GM12875 (cell line): ENCODE data around the gene EGLN2.

Experiments used
- H3K4me3 ChIP-seq: one replicate; pipeline ENCODE4 v1.5.1; 2011; ENCODE audit warnings: low read depth, low read length, control low read depth
- TF ChIP-seq, protein P1 (sequence below): IDR thresholded peaks from 2 replicates; pipeline ENCODE4 v1.5.1; 2011; ENCODE audit warnings: low read depth, mild to moderate bottlenecking, control low read depth, inconsistent platforms, low read length, moderate library complexity, borderline replicate concordance; ENCODE audit not compliant: insufficient read depth

The EGLN2 gene

GRCh38 chr19:40804783-40805242 lies 5.8 kb downstream of the EGLN2 start:
- H3K4me3 ChIP-seq: no peak overlapping the region
- TF ChIP-seq, protein P1, sequence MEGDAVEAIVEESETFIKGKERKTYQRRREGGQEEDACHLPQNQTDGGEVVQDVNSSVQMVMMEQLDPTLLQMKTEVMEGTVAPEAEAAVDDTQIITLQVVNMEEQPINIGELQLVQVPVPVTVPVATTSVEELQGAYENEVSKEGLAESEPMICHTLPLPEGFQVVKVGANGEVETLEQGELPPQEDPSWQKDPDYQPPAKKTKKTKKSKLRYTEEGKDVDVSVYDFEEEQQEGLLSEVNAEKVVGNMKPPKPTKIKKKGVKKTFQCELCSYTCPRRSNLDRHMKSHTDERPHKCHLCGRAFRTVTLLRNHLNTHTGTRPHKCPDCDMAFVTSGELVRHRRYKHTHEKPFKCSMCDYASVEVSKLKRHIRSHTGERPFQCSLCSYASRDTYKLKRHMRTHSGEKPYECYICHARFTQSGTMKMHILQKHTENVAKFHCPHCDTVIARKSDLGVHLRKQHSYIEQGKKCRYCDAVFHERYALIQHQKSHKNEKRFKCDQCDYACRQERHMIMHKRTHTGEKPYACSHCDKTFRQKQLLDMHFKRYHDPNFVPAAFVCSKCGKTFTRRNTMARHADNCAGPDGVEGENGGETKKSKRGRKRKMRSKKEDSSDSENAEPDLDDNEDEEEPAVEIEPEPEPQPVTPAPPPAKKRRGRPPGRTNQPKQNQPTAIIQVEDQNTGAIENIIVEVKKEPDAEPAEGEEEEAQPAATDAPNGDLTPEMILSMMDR: no peak

DNA sequence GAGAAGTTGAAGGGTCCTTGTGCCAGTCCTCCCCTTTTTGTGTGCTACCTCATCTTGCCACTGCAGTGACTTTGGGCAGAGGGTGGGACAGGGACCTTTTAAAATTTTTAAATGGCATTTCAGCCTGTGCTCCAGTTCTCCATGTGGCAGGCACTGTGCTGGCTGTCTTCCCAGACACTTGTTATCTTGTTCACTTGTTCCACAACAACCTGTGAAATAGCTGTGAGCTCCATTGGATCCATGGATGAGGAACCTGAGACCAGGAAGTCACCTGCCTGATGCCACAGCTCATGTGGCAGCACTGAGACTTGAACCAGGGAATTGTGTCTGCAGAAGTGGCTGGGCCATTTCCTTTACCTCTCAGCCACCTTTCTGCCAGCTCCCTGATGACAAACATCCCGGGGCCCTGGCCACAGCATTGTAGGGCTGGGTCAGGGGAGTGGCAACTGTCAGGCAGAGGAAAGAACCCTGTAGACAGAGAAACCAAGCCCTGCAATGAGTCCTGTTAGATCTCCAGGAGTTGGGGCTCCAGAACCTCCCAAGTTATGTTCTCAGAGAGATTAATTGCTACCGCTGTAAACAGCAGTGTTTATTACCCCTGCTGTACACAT lies 6.4 kb downstream of the EGLN2 start:
- H3K4me3 ChIP-seq: no peak overlapping the region
- TF ChIP-seq, protein P1: no peak

GRCh38 chr19:40806423-40807146 lies 7.6 kb downstream of the EGLN2 start:
- TF ChIP-seq, protein P1: peak; percentile 90
- no peak overlapping the region for H3K4me3 ChIP-seq

DNA sequence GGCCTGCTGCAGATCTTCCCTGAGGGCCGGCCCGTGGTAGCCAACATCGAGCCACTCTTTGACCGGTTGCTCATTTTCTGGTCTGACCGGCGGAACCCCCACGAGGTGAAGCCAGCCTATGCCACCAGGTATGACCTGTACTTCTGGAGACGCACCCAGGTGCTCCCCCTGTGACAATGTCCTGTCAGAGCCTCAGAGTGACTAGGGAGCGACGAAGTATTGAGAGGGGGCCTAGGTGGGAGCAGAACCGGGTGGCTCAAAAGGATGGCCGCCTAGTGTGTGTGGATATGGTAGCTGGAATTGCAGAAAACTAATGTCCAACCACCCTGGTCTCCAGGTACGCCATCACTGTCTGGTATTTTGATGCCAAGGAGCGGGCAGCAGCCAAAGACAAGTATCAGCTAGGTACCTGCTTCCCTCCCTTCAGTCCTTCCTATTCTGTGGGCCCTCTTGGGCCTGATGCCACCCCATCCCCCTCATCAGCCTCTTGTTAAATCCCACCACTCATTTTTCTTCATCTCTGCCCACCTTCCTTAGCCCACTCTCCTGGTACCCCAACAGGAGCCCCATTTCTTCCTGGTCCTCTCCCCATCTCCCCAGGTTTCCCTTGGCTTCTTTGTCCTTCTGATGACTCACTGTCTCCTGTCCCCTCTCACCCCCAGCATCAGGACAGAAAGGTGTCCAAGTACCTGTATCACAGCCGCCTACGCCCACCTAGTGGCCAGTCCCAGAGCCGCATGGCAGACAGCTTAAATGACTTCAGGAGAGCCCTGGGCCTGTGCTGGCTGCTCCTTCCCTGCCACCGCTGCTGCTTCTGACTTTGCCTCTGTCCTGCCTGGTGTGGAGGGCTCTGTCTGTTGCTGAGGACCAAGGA lies 8.4 kb downstream of the EGLN2 start:
- TF ChIP-seq, protein P1: peak; percentile 34; the same call in 1 of the 2 replicates
- H3K4me3 ChIP-seq: no peak overlapping the region

GRCh38 chr19:40808021-40808325 lies 9.0 kb downstream of the EGLN2 start:
- TF ChIP-seq, protein P1: no peak
- no peak overlapping the region for H3K4me3 ChIP-seq

- no peak overlapping the region for H3K4me3 ChIP-seq
- TF ChIP-seq, protein P1: no peak
Observed at GRCh38 chr19:40808497-40808896, 9.5 kb downstream of the EGLN2 start.
